ENCODE data around the gene CEP112.

The CEP112 gene

DNA sequence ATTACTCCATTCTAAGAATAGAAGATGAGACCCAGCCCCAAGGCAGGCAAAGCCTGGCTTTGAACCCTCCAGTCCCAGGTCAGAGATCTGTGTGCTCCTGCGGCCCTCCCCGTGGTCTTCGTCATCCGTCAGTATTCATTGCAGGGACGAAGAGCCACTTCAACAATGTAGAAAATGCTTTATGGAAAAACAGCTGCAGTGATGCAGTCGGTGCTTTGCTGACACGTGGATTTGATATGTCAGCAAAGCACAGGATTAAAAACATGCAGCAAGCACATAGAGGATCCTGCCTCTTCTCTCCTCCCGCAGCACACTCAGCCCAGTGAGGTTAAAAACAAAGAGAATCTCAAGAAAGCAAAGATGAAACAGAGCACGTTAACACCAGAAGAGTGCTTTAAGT, 513.4 kb downstream of the CEP112 start:
- DNase-seq = no peak
- Histone ChIP-seq H3K4me3 (ENCODE audit: low read depth, low read length) (no peak overlapping the region), H3K36me3 (no peaks in the 10 kb centered on the region), H3K27me3 (peaks cover 10% of the 10 kb centered on the region), H3K9me3 (no peaks in the 10 kb centered on the region), H3K4me1 (no peaks in the 10 kb centered on the region)
- TF ChIP-seq, protein P1, sequence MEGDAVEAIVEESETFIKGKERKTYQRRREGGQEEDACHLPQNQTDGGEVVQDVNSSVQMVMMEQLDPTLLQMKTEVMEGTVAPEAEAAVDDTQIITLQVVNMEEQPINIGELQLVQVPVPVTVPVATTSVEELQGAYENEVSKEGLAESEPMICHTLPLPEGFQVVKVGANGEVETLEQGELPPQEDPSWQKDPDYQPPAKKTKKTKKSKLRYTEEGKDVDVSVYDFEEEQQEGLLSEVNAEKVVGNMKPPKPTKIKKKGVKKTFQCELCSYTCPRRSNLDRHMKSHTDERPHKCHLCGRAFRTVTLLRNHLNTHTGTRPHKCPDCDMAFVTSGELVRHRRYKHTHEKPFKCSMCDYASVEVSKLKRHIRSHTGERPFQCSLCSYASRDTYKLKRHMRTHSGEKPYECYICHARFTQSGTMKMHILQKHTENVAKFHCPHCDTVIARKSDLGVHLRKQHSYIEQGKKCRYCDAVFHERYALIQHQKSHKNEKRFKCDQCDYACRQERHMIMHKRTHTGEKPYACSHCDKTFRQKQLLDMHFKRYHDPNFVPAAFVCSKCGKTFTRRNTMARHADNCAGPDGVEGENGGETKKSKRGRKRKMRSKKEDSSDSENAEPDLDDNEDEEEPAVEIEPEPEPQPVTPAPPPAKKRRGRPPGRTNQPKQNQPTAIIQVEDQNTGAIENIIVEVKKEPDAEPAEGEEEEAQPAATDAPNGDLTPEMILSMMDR (IDR thresholded peaks at IDR 0.05; ENCODE audit: low read depth, low read length) = no peak

DNA sequence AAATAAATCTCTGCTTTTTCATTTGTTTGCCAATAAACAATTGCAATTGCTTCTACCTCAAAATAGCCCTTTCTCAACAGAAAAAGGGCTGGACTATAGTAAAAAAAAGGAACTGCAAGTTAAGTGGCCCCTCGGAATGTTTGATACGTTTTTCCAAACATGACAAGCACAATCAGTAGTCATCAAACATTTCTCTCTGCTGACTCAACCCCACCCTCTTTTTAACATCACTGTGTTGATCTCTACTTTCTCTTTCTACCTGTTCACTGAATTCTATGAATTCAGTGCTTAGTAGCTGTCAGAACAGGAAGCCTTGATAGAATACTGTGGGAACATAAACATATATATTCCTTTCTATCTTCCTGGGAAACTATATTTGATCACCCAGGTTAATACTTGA, 514.0 kb downstream of the CEP112 start:
- TF ChIP-seq, protein P1 (IDR thresholded peaks at IDR 0.05; ENCODE audit: low read depth, low read length) = no peak

DNA sequence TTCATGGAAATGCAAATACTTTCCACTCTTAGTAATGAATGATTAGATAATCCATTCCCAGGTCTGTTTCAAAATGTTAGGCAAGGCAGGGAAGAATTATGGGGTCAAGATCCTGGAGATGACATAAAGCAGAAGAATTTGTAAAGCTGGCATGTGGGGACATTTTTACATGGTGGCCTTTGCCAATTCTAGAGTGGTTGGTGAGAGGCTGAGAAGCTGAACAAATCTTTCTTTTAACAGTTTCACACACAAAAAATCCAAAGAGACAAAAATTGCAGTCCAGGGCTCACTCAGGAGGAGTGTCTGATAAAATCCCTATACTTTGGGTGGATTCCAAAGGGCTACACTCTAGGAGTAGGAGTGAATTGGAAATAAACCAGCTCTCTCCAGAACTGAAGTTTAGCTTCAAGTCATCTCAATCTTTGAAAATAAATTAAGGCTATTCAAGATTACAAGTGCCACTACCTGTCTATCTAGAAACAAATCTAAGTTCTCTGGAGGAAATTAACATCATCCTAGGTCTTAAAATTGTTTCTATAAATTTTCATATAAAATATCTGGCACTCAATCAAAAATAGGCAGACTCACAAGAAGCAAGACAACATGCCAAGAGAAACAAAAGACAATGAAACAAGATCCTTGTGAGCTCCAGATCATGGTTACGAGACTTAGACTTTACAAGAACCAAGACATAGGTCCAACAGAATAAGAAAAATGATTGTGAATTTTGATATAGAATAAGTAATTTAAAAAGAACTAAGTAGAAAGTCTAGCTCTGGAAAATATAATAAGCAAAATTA, 517.5 kb downstream of the CEP112 start:
- Histone ChIP-seq H3K9me3 (no peaks in the 10 kb centered on the region), H3K36me3 (no peaks in the 10 kb centered on the region), H3K4me3 (ENCODE audit: low read depth, low read length) (no peak overlapping the region), H3K27me3 (no peaks in the 10 kb centered on the region; the same call in 1 of the 2 replicates), H3K4me1 (no peaks in the 10 kb centered on the region)
- TF ChIP-seq, protein P1 (IDR thresholded peaks at IDR 0.05; ENCODE audit: low read depth, low read length) = no peak
- no peak for DNase-seq

More for the DNA sequence above, 514.0 kb downstream of the CEP112 start:
- no peak for DNase-seq
- Histone ChIP-seq H3K27me3 (peaks cover 6% of the 10 kb centered on the region), H3K4me3 (ENCODE audit: low read depth, low read length) (no peak overlapping the region), H3K36me3 (no peaks in the 10 kb centered on the region), H3K4me1 (no peaks in the 10 kb centered on the region), H3K9me3 (no peaks in the 10 kb centered on the region)

DNA sequence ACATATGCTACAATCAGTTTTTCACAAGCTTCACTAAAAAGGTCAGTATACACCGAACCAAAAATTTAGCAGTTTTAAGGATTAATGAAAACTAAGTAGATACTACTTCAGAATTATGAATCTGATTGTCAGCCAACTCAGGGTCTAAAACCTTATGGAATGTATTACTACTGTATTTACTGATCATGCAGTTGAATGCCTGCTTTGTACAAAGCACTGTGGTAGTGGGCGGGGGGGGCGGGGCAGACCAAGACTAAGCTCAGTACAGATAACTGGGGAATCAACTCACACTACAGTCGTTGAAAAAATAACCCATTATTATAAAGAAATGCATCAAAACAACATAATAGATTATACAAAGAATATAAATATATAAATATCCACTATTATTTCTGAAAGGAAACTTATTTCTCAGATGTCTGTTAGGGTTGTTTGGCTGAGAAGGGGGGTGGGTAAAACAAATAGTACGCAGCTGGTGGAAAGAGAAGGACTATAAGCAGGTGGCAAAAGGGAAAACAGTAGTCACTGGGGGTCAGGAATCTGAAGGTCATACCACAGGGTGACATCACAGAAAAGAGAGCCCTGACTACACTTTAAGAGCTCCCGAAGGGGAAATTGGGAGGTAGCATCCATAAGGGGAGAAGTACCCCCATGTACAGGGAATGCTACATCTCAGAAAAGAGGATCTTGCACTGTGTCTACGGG, 521.1 kb downstream of the CEP112 start:
- Histone ChIP-seq H3K4me3 (ENCODE audit: low read depth, low read length) (no peak overlapping the region), H3K4me1 (no peaks in the 10 kb centered on the region), H3K27me3 (no peaks in the 10 kb centered on the region; the same call in 1 of the 2 replicates), H3K9me3 (no peaks in the 10 kb centered on the region), H3K36me3 (no peaks in the 10 kb centered on the region)
- TF ChIP-seq, protein P1 (IDR thresholded peaks at IDR 0.05; ENCODE audit: low read depth, low read length) = no peak
- no peak for DNase-seq

DNA sequence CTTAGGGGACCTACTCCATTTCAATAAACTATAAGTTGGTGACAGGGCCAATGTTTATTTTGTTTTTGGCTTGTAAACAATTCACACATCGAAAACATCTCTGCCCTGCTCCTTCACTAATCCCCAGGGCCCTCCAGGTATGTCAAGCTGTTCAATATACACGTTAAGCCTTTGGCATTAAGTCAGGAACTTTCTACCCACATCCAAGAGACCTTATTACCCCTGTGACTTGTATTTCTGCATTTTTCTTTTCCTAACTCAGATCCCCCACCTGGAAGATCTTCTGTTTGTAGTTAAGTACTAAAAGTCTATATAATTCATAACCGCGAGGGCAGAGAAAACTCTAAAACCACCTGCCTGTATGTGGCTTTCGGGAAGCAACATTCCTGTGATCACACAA, 523.7 kb downstream of the CEP112 start:
- TF ChIP-seq, protein P1 (IDR thresholded peaks at IDR 0.05; ENCODE audit: low read depth, low read length) = no peak
- Histone ChIP-seq H3K9me3 (no peaks in the 10 kb centered on the region), H3K27me3 (peaks cover 4% of the 10 kb centered on the region), H3K4me1 (no peaks in the 10 kb centered on the region), H3K4me3 (ENCODE audit: low read depth, low read length) (no peak overlapping the region), H3K36me3 (no peaks in the 10 kb centered on the region)
- DNase-seq = no peak

DNA sequence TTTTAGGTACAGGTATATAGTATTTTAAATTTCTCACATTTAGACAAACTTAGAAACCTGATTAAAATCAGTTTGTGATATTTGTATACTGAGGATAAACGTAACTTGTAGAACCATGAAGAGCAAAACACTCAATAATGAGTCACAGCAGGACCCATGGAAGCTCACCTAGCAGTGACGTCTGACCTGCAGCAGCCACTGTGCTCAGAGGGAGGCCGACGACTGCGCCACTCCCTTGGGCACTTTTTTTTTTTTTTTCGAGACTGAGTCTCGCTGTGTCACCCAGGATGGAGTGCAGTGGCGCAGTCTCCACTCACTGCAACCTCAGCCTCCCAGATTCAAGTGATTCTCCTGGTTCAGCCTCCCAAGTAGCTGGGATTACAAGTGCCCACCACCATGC, 524.3 kb downstream of the CEP112 start:
- H3K4me3 ChIP-seq (ENCODE audit: low read depth, low read length) = no peak overlapping the region
- H3K4me1 ChIP-seq = no peaks in the 10 kb centered on the region
- H3K9me3 ChIP-seq = no peaks in the 10 kb centered on the region
- peaks cover 4% of the 10 kb centered on the region for H3K27me3 ChIP-seq
- TF ChIP-seq, protein P1 (IDR thresholded peaks at IDR 0.05; ENCODE audit: low read depth, low read length) = no peak
- DNase-seq = no peak
- H3K36me3 ChIP-seq = no peaks in the 10 kb centered on the region

Measured in BE2C (cell line).